Hepatocyte (in vitro differentiated cells): ENCODE data around the gene AFTPH. TPM values are rescaled to one million over a fixed set of nuclear protein-coding genes. Genes with fewer than 3 reads are reported as not detected.

Experiments
- DNase-seq: peaks from one replicate; pipeline ENCODE4 v3.0.0-alpha.2; 2016; ENCODE audit warnings: low spot score
- H2AFZ ChIP-seq: fragments of 200-600 bp; sonication (generic); 2 replicates; pipeline ENCODE4 v1.6.0; 2016; ENCODE audit warnings: antibody characterized with exemption, mild to moderate bottlenecking
- H3K27ac ChIP-seq: fragments of 200-600 bp; sonication (generic); 2 replicates; pipeline ENCODE4 v1.5.1; 2016; ENCODE audit warnings: mild to moderate bottlenecking
- H3K27me3 ChIP-seq: fragments of 200-600 bp; sonication (generic); 2 replicates; pipeline ENCODE4 v1.6.1; 2016
- H3K36me3 ChIP-seq: fragments of 200-600 bp; sonication (generic); replicated peaks from 2 replicates; pipeline ENCODE4 v1.5.1; 2016; ENCODE audit warnings: low read depth; ENCODE audit not compliant: insufficient read depth
- H3K4me1 ChIP-seq: fragments of 200-600 bp; sonication (generic); 2 replicates; pipeline ENCODE4 v1.5.1; 2016; ENCODE audit warnings: mild to moderate bottlenecking, moderate library complexity; ENCODE audit not compliant: insufficient read depth
- H3K4me2 ChIP-seq: fragments of 200-600 bp; sonication (generic); 2 replicates; pipeline ENCODE4 v1.6.0; 2016
- H3K4me3 ChIP-seq: fragments of 200-600 bp; sonication (generic); 2 replicates; pipeline ENCODE4 v1.5.1; 2016; ENCODE audit warnings: mild to moderate bottlenecking
- H3K79me2 ChIP-seq: fragments of 200-600 bp; sonication (generic); 2 replicates; pipeline ENCODE4 v1.6.0; 2017; ENCODE audit warnings: mild to moderate bottlenecking
- H3K9me2 ChIP-seq: fragments of 200-600 bp; sonication (generic); replicated peaks from 2 replicates; pipeline ENCODE4 v1.6.0; 2017; ENCODE audit warnings: mild to moderate bottlenecking; ENCODE audit not compliant: insufficient read depth
- H3K9me3 ChIP-seq: fragments of 200-600 bp; sonication (generic); 2 replicates; pipeline ENCODE4 v1.5.1; 2016; ENCODE audit warnings: low read depth, mild to moderate bottlenecking
- H4K20me1 ChIP-seq: fragments of 200-600 bp; sonication (generic); 2 replicates; pipeline ENCODE4 v1.6.0; 2016; ENCODE audit warnings: mild to moderate bottlenecking; ENCODE audit not compliant: insufficient read depth, poor library complexity, severe bottlenecking
- CTCF ChIP-seq: fragments of 200-600 bp; sonication (generic); IDR thresholded peaks from 2 replicates; pipeline ENCODE4 v1.5.1; 2016; ENCODE audit warnings: antibody characterized with exemption, mild to moderate bottlenecking; ENCODE audit not compliant: poor library complexity
- EZH2 ChIP-seq: fragments of 200-600 bp; sonication (generic); IDR thresholded peaks from 2 replicates; pipeline ENCODE4 v1.6.1; 2016; ENCODE audit warnings: antibody characterized with exemption, mild to moderate bottlenecking, borderline replicate concordance
- EZH2phosphoT487 ChIP-seq: fragments of 200-600 bp; sonication (generic); IDR thresholded peaks from one replicate; pipeline ENCODE4 v1.6.1; 2018; ENCODE audit warnings: antibody characterized with exemption, mild to moderate bottlenecking, low read depth, moderate library complexity; ENCODE audit not compliant: unreplicated experiment, severe bottlenecking
- WGBS: methylation state at CpG from one replicate; pipeline ENCODE4 v1.1.6; 2016; ENCODE audit warnings: low lambda C conversion rate; ENCODE audit errors: missing lambda C conversion rate; 5-methylcytosine and 5-hydroxymethylcytosine counted together
- polyA plus RNA-seq: library from polyadenylated mRNA; unstranded; fragments of >200 nt; fragmentation: Nextera tagmentation; extraction: Ambion mirVana; gene quantifications from 2 replicates; pipeline ENCODE4 v1.2.1, GENCODE V29; 2016
- total RNA-seq: library from RNA; depleted of rRNA; stranded (reverse); fragments of >200 nt; gene quantifications from 2 replicates; pipeline ENCODE4 v1.2.3, GENCODE V29; 2014

Gene AFTPH
- total and polyA plus RNA-seq, 2 experiments from 2014 or later: 11.8 to 50.9 TPM

- DNase-seq: no peak
- no peaks in the 10 kb centered on the region for H3K36me3 ChIP-seq
- H3K9me2 ChIP-seq: no peaks in the 10 kb centered on the region
- no peaks in the 10 kb centered on the region for H3K4me1 ChIP-seq
- H2AFZ ChIP-seq: no peak overlapping the region
- H3K9me3 ChIP-seq: no peaks in the 10 kb centered on the region
- no peak overlapping the region for H3K4me2 ChIP-seq
- TF ChIP-seq EZH2phosphoT487 (no peak), CTCF (no peak), EZH2 (no peak)
- H3K27me3 ChIP-seq: no peaks in the 10 kb centered on the region
- no peak overlapping the region for H3K4me3 ChIP-seq
- 78% methylated on average over 1 of the region's 1 CpG for WGBS
- H4K20me1 ChIP-seq: no peaks in the 10 kb centered on the region
- H3K79me2 ChIP-seq: no peaks in the 10 kb centered on the region
- H3K27ac ChIP-seq: no peak overlapping the region
Measured at GRCh38 chr2:64514008-64514407, 10.1 kb upstream of the AFTPH start.

- H4K20me1 ChIP-seq: no peaks in the 10 kb centered on the region
- H3K9me3 ChIP-seq: no peaks in the 10 kb centered on the region
- H3K27ac ChIP-seq: no peak overlapping the region
- no peak for TF ChIP-seq CTCF
- TF ChIP-seq EZH2: no peak
- no peak for TF ChIP-seq EZH2phosphoT487
- no peaks in the 10 kb centered on the region for H3K4me1 ChIP-seq
- H3K79me2 ChIP-seq: no peaks in the 10 kb centered on the region
- DNase-seq: no peak
- H3K36me3 ChIP-seq: no peaks in the 10 kb centered on the region
- WGBS: 83% methylated on average over 3 of the region's 3 CpGs
- no peak overlapping the region for H2AFZ ChIP-seq
- no peak overlapping the region for H3K4me2 ChIP-seq
- no peak overlapping the region for H3K4me3 ChIP-seq
- no peaks in the 10 kb centered on the region for H3K27me3 ChIP-seq
- no peaks in the 10 kb centered on the region for H3K9me2 ChIP-seq
Measured at GRCh38 chr2:64515086-64515485, 9.0 kb upstream of the AFTPH start.

- Histone ChIP-seq H3K4me3 (no peak overlapping the region), H3K27me3 (no peaks in the 10 kb centered on the region), H3K27ac (no peak overlapping the region), H3K9me3 (no peaks in the 10 kb centered on the region), H3K36me3 (no peaks in the 10 kb centered on the region), H3K4me1 (no peaks in the 10 kb centered on the region), H3K79me2 (no peaks in the 10 kb centered on the region), H2AFZ (no peak overlapping the region), H3K4me2 (no peak overlapping the region), H4K20me1 (no peaks in the 10 kb centered on the region), H3K9me2 (no peaks in the 10 kb centered on the region)
- no peak for DNase-seq
- 78% methylated on average over 7 of the region's 7 CpGs for WGBS
- TF ChIP-seq EZH2phosphoT487: no peak
- TF ChIP-seq EZH2: no peak
- no peak for TF ChIP-seq CTCF
Measured at GRCh38 chr2:64516651-64517510, 7.2 kb upstream of the AFTPH start.
